GM23338 (cell line): ENCODE results near the gene TFDP1. TPM values are rescaled to one million over a fixed set of nuclear protein-coding genes. Genes with fewer than 3 reads are reported as not detected.
"Not testable (repeated sequence)": the region's sequence is repeated elsewhere in the genome, so short reads cannot be mapped to it uniquely, and the experiment has no call there.

Source experiments
- ATAC-seq: fragments of 200-7000 bp; cut with Tn5 transposase; 3 replicates; pipeline ENCODE4 v1.9.1; 2020
- DNase-seq: peaks from one replicate; pipeline ENCODE4 v3.0.0-alpha.2; 2015; ENCODE audit warnings: low spot score
- H2AFZ ChIP-seq: fragments of 200-600 bp; sonication (generic); 2 replicates; pipeline ENCODE4 v1.8.0; 2016; ENCODE audit warnings: antibody characterized with exemption, mild to moderate bottlenecking, moderate library complexity
- H3F3A ChIP-seq: fragments of 200-600 bp; sonication (generic); replicated peaks from 2 replicates; pipeline ENCODE4 v1.8.0; 2017; ENCODE audit warnings: antibody characterized with exemption, mixed run types, low read depth
- H3K27ac ChIP-seq: fragments of 200-600 bp; sonication (generic); 2 replicates; pipeline ENCODE4 v1.6.1; 2016; ENCODE audit warnings: low read depth
- H3K27me3 ChIP-seq: fragments of 200-600 bp; sonication (generic); 2 replicates; pipeline ENCODE4 v1.8.0; 2016; ENCODE audit warnings: mild to moderate bottlenecking, mixed run types, moderate library complexity; ENCODE audit not compliant: insufficient read depth
- H3K36me3 ChIP-seq: fragments of 200-600 bp; sonication (generic); 2 replicates; pipeline ENCODE4 v1.8.0; 2016; ENCODE audit warnings: mild to moderate bottlenecking; ENCODE audit not compliant: insufficient read depth
- H3K4me1 ChIP-seq: fragments of 200-600 bp; sonication (generic); 2 replicates; pipeline ENCODE4 v1.8.0; 2016; ENCODE audit warnings: mild to moderate bottlenecking, moderate library complexity; ENCODE audit not compliant: insufficient read depth
- H3K4me2 ChIP-seq: fragments of 200-600 bp; sonication (generic); 2 replicates; pipeline ENCODE4 v1.7.1; 2017; ENCODE audit warnings: mixed run types
- H3K4me3 ChIP-seq: fragments of 200-600 bp; sonication (generic); 2 replicates; pipeline ENCODE4 v1.6.1; 2016; ENCODE audit warnings: mixed run types
- H3K79me2 ChIP-seq: fragments of 200-600 bp; sonication (generic); replicated peaks from 2 replicates; pipeline ENCODE4 v1.8.0; 2017; ENCODE audit warnings: mild to moderate bottlenecking; ENCODE audit not compliant: insufficient read depth
- H3K9me2 ChIP-seq: fragments of 200-600 bp; sonication (generic); 2 replicates; pipeline ENCODE4 v1.8.0; 2017; ENCODE audit not compliant: insufficient read depth
- H4K20me1 ChIP-seq: fragments of 200-600 bp; sonication (generic); replicated peaks from 2 replicates; pipeline ENCODE4 v1.8.0; 2017; ENCODE audit warnings: mild to moderate bottlenecking; ENCODE audit not compliant: insufficient read depth
- H3K27ac Mint-ChIP-seq: 2 replicates; pipeline ENCODE4 v1.8.0; 2020; ENCODE audit warnings: inconsistent platforms, mild to moderate bottlenecking, moderate library complexity, mixed read lengths
- H3K27me3 Mint-ChIP-seq: 3 replicates; pipeline ENCODE4 v1.8.0; 2022; ENCODE audit warnings: low read depth, mild to moderate bottlenecking, moderate library complexity, mixed read lengths, inconsistent platforms; ENCODE audit not compliant: insufficient read depth, poor library complexity
- H3K36me3 Mint-ChIP-seq: 3 replicates; pipeline ENCODE4 v1.8.0; 2021; ENCODE audit warnings: low read depth, mild to moderate bottlenecking, inconsistent platforms, moderate library complexity, mixed read lengths
- H3K4me1 Mint-ChIP-seq: 3 replicates; pipeline ENCODE4 v1.8.0; 2020; ENCODE audit warnings: mild to moderate bottlenecking, inconsistent platforms, mixed read lengths
- H3K4me3 Mint-ChIP-seq: 3 replicates; pipeline ENCODE4 v1.8.0; 2021; ENCODE audit warnings: moderate library complexity, mild to moderate bottlenecking, inconsistent platforms, mixed read lengths
- H3K9me3 Mint-ChIP-seq: 3 replicates; pipeline ENCODE4 v1.8.0; 2020; ENCODE audit warnings: moderate library complexity, mild to moderate bottlenecking, inconsistent platforms, mixed read lengths
- CTCF ChIP-seq, 2 experiments: fragments of 200-600 bp in 1 of 2; sonication (generic) in 1 of 2; conservative IDR thresholded peaks; 2 replicates each; pipeline versions ENCODE4 v1.5.1 to v1.6.1; 2016 to 2017; ENCODE audit warnings: antibody characterized with exemption in 2 of 2, low read depth in 2 of 2, mild to moderate bottlenecking in 2 of 2, moderate library complexity in 1 of 2
- EZH2 ChIP-seq: fragments of 200-600 bp; sonication (generic); IDR thresholded peaks from one replicate; pipeline ENCODE4 v1.8.0; 2017; ENCODE audit warnings: antibody characterized with exemption, mild to moderate bottlenecking, low read depth; ENCODE audit not compliant: unreplicated experiment
- EZH2phosphoT487 ChIP-seq: fragments of 200-600 bp; sonication (generic); IDR thresholded peaks from one replicate; pipeline ENCODE4 v1.8.1; 2018; ENCODE audit warnings: antibody characterized with exemption; ENCODE audit not compliant: unreplicated experiment
- JUNB ChIP-seq: IDR thresholded peaks from one replicate; pipeline ENCODE4 v1.6.1; 2016; ENCODE audit warnings: antibody characterized with exemption; ENCODE audit not compliant: unreplicated experiment
- NANOG ChIP-seq: IDR thresholded peaks from 2 replicates; pipeline ENCODE4 v1.6.1; 2016; ENCODE audit warnings: antibody characterized with exemption, borderline replicate concordance
- POLR2AphosphoS5 ChIP-seq: IDR thresholded peaks from 2 replicates; pipeline ENCODE4 v1.6.1; 2016; ENCODE audit warnings: antibody characterized with exemption, low read depth
- STAT1 ChIP-seq: IDR thresholded peaks from one replicate; pipeline ENCODE4 v1.6.1; 2016; ENCODE audit warnings: antibody characterized with exemption; ENCODE audit not compliant: unreplicated experiment
- ZNF114 ChIP-seq: fragments of 250-450 bp; sonication (Bioruptor Pico); IDR thresholded peaks from 2 replicates; pipeline ENCODE4 v1.5.0; 2020; ENCODE audit warnings: mild to moderate bottlenecking, moderate library complexity
- ZNF331 ChIP-seq: fragments of 250-450 bp; sonication (Bioruptor Pico); IDR thresholded peaks from 2 replicates; pipeline ENCODE4 v1.5.0; 2020; ENCODE audit warnings: low read depth, mild to moderate bottlenecking, moderate library complexity
- polyA plus RNA-seq: library from polyadenylated mRNA; unstranded; fragments of >200 nt; fragmentation: Nextera tagmentation; extraction: Ambion mirVana; gene quantifications from 2 replicates; pipeline ENCODE4 v1.2.1, GENCODE V29; 2016
- total RNA-seq: library from RNA; depleted of rRNA; stranded (reverse); fragments of >200 nt; shearing (Covaris generic); gene quantifications from 2 replicates; pipeline ENCODE4 v1.2.3, GENCODE V29; 2014

TFDP1 gene
- total and polyA plus RNA-seq, 2 experiments from 2014 or later = 42.9 to 80.0 TPM

- TF ChIP-seq ZNF331 (CRISPR knock-in tag) = no peak
- no peak for TF ChIP-seq NANOG
- TF ChIP-seq EZH2 = no peak
- TF ChIP-seq POLR2AphosphoS5 = no peak
- TF ChIP-seq CTCF (conservative IDR thresholded peaks at IDR 0.05; ENCODE audit: low read depth in 2 of 2) = no peak
- no peak for TF ChIP-seq ZNF114 (CRISPR knock-in tag)
- no peak for TF ChIP-seq JUNB
- TF ChIP-seq STAT1 = no peak
- no peak for TF ChIP-seq EZH2phosphoT487
- Mint-ChIP-seq H3K4me3 (no peak overlapping the region), H3K9me3 (peaks cover 18% of the 10 kb centered on the region), H3K27me3 (peaks cover 13% of the 10 kb centered on the region), H3K27ac (no peak overlapping the region), H3K36me3 (peaks cover 52% of the 10 kb centered on the region), H3K4me1 (peaks cover 23% of the 10 kb centered on the region)
- Histone ChIP-seq H3K4me2 (no peak overlapping the region), H3K79me2 (peaks cover 34% of the 10 kb centered on the region), H3K27ac (no peak overlapping the region), H3K4me3 (no peak overlapping the region), H3K27me3 (no peaks in the 10 kb centered on the region), H3F3A (peaks cover 11% of the 10 kb centered on the region; the same call in 1 of the 2 replicates), H4K20me1 (peaks cover 8% of the 10 kb centered on the region), H2AFZ (no peak overlapping the region), H3K36me3 (no peaks in the 10 kb centered on the region; the same call in 1 of the 2 replicates), H3K9me2 (no peaks in the 10 kb centered on the region), H3K4me1 (peaks cover 10% of the 10 kb centered on the region; the same call in 1 of the 2 replicates)
- DNase-seq = no peak
- no peak for ATAC-seq
These were observed 36.5 kb downstream of the TFDP1 start for GRCh38 chr13:113621046-113621445.

- H3K27me3 ChIP-seq, H3K27ac Mint-ChIP-seq, H3K4me3 Mint-ChIP-seq, H2AFZ ChIP-seq, H3K9me2 ChIP-seq, H3K4me2 ChIP-seq, H3K4me3 ChIP-seq, H3K36me3 ChIP-seq, H3K4me1 ChIP-seq, ATAC-seq, H3K27ac ChIP-seq, H4K20me1 ChIP-seq: not testable (repeated sequence)
- TF ChIP-seq CTCF (conservative IDR thresholded peaks at IDR 0.05; ENCODE audit: low read depth in 2 of 2) = peak; percentile 58 to 60
- Mint-ChIP-seq H3K36me3 (peaks cover 57% of the 10 kb centered on the region), H3K27me3 (peaks cover 17% of the 10 kb centered on the region), H3K9me3 (peaks cover 19% of the 10 kb centered on the region), H3K4me1 (peaks cover 18% of the 10 kb centered on the region)
- DNase-seq = peak; percentile 58
- Histone ChIP-seq H3F3A (peaks cover 11% of the 10 kb centered on the region; the same call in 1 of the 2 replicates), H3K79me2 (peaks cover 38% of the 10 kb centered on the region)
These were observed 36.9 kb downstream of the TFDP1 start for GRCh38 chr13:113621498-113621897.

GRCh38 chr13:113621986-113622550 lies 37.5 kb downstream of the TFDP1 start:
- not testable (repeated sequence) for DNase-seq, H3K27me3 ChIP-seq, H3K27ac ChIP-seq, H3K4me3 ChIP-seq, H3K36me3 ChIP-seq, H3K4me3 Mint-ChIP-seq, H2AFZ ChIP-seq, H3K4me2 ChIP-seq, H4K20me1 ChIP-seq, ATAC-seq, H3K9me2 ChIP-seq, H3K4me1 ChIP-seq
- Histone ChIP-seq H3K79me2 (peaks cover 39% of the 10 kb centered on the region), H3F3A (peaks cover 11% of the 10 kb centered on the region; the same call in 1 of the 2 replicates)
- H3K27me3 Mint-ChIP-seq = peaks cover 16% of the 10 kb centered on the region
- peaks cover 63% of the 10 kb centered on the region for H3K36me3 Mint-ChIP-seq
- H3K9me3 Mint-ChIP-seq = peaks cover 19% of the 10 kb centered on the region
- peak overlapping the region; percentile 23; the same call in 1 of the 2 replicates for H3K27ac Mint-ChIP-seq
- peaks cover 16% of the 10 kb centered on the region for H3K4me1 Mint-ChIP-seq
